Epithelial cell of esophagus (primary cell): ENCODE measurements around the gene RAX2.

ENCODE experiments used
- DNase-seq: peaks from one replicate; pipeline ENCODE4 v3.0.0; 2010; ENCODE audit warnings: low read depth
- H3K4me3 ChIP-seq: 2 replicates; pipeline ENCODE4 v1.5.1; 2011; ENCODE audit warnings: mild to moderate bottlenecking, low read length, control low read depth
- TF ChIP-seq, protein P1 (sequence below): IDR thresholded peaks from 2 replicates; pipeline ENCODE4 v1.5.1; 2011; ENCODE audit warnings: low read depth, mild to moderate bottlenecking, low read length, control low read depth, inconsistent platforms; ENCODE audit not compliant: insufficient read depth; ENCODE audit errors: missing control alignments

The RAX2 gene

GRCh38 chr19:3801412-3802096 is 29.5 kb upstream of the RAX2 start:
- no peak overlapping the region for H3K4me3 ChIP-seq
- peak; percentile 14 for DNase-seq
- TF ChIP-seq, protein P1, sequence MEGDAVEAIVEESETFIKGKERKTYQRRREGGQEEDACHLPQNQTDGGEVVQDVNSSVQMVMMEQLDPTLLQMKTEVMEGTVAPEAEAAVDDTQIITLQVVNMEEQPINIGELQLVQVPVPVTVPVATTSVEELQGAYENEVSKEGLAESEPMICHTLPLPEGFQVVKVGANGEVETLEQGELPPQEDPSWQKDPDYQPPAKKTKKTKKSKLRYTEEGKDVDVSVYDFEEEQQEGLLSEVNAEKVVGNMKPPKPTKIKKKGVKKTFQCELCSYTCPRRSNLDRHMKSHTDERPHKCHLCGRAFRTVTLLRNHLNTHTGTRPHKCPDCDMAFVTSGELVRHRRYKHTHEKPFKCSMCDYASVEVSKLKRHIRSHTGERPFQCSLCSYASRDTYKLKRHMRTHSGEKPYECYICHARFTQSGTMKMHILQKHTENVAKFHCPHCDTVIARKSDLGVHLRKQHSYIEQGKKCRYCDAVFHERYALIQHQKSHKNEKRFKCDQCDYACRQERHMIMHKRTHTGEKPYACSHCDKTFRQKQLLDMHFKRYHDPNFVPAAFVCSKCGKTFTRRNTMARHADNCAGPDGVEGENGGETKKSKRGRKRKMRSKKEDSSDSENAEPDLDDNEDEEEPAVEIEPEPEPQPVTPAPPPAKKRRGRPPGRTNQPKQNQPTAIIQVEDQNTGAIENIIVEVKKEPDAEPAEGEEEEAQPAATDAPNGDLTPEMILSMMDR = peak; percentile 20

- no peak overlapping the region for H3K4me3 ChIP-seq
- DNase-seq = no peak
- TF ChIP-seq, protein P1 = no peak
Observed at GRCh38 chr19:3800996-3801395, 29.0 kb upstream of the RAX2 start.

DNA sequence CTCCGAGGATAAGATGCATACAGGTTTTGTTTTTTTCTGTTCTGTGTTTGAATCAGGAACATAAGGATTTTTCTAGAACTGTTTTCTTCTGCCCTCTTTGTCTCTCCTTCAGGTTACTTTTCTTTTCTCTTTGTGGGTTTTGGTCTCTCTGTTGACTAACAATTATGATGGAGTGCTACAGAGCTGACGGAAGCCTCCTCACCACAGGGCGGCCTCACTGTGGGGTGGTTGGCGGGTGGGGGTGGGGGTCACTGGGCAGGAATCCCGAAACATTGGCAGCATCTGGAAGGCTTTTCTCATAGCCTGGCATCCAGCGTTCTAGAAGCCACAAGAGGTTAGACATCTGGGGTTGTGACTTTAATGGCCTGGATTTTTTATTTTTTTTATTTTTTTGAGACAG is 26.1 kb upstream of the RAX2 start:
- no peak for DNase-seq

DNA sequence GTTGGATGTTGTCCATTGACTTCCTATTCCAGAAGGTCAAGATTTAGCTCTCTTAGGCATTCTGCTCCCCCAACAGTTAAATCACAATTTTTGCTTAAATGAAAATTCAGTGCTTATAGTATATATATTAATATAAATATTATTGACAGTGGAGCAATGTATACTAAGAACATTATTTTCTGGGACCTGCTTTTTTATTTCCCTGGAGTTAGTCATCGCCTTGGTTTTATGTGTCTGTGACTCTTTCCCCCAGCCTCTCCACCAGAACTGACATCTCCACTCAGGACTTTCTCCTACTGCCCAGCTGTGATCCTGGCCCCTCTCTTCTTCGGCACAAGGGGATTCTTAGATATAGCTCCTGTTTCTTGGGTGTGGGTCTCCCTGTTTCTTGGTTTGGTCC is 24.3 kb upstream of the RAX2 start:
- no peak for DNase-seq
- H3K4me3 ChIP-seq = no peak overlapping the region
- TF ChIP-seq, protein P1 = no peak

More for the DNA sequence above, 26.1 kb upstream of the RAX2 start:
- no peak overlapping the region for H3K4me3 ChIP-seq
- TF ChIP-seq, protein P1 = no peak

DNA sequence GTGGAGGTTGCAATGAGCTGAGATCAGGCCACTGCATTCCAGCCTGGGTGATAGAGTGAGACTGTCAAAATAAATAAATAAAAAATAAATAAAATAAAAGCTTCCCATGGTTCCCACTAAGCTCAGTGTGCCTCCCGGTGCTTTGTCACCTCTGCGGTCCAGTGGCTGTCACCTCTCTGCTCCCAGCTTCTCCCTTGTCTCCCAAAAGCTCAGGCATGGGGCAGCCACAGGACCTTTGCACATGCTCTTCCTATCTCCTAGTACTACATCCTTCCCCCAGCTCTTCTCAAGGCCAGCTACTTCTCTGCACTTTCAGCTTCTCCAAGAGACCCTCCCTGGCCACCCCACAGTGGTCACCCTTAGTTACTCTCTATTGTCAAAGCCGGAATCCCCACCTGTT is 21.8 kb upstream of the RAX2 start:
- DNase-seq = no peak
- TF ChIP-seq, protein P1 = no peak
- H3K4me3 ChIP-seq = no peak overlapping the region

GRCh38 chr19:3792114-3792513 is 20.1 kb upstream of the RAX2 start:
- H3K4me3 ChIP-seq = no peak overlapping the region
- TF ChIP-seq, protein P1 = no peak

DNA sequence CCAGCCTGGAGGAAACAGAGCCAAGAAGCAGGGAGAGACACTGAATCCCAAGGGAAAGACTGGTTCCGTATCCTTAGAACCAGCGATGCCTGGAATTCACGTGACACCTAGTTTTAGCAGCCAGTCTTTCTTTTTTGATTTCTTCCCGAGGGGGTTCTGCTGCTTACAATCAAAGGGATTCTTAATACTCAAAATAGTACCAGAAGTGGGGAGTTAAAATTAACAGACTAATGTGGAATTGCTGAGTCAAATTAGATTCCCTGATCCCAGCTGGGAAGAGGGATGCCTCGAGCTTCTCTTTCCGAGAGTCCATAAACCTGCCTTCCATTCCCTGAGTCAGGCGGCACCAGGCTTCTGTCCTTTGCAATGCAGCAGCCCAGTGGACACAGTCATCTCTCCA is 18.9 kb upstream of the RAX2 start:
- TF ChIP-seq, protein P1 = no peak
- H3K4me3 ChIP-seq = no peak overlapping the region
- no peak for DNase-seq

More at GRCh38 chr19:3792114-3792513, 20.1 kb upstream of the RAX2 start:
- DNase-seq = no peak
